ENCODE results near the gene AOC1. TPM values are rescaled to one million over a fixed set of nuclear protein-coding genes. Genes with fewer than 3 reads are reported as not detected.

The AOC1 gene
- total RNA-seq, 1 donor from 2014 or later: not detected

- Mint-ChIP-seq H3K27ac (ENCODE audit: unreplicated experiment) (peak overlapping the region; percentile 86), H3K4me1 (peaks cover 37% of the 10 kb centered on the region)
Observed at GRCh38 chr7:150877536-150877935, 25.2 kb downstream of the AOC1 start.

GRCh38 chr7:150879345-150879744 lies 27.0 kb downstream of the AOC1 start:
- DNase-seq (ENCODE audit: low read depth, low spot score): no peak
- no peak for TF ChIP-seq CTCF (conservative IDR thresholded peaks at IDR 0.05)
- H3K27me3 Mint-ChIP-seq (ENCODE audit: low read depth): no peaks in the 10 kb centered on the region
- peaks cover 12% of the 10 kb centered on the region for H3K36me3 Mint-ChIP-seq (ENCODE audit: low read depth)
- peak overlapping the region; percentile 16 for H3K4me3 Mint-ChIP-seq
- peaks cover 16% of the 10 kb centered on the region for H3K9me3 Mint-ChIP-seq
- H3K4me1 Mint-ChIP-seq: peaks cover 37% of the 10 kb centered on the region
- peak overlapping the region; percentile 92 for H3K27ac Mint-ChIP-seq (ENCODE audit: unreplicated experiment)

More at GRCh38 chr7:150877536-150877935, 25.2 kb downstream of the AOC1 start:
- Mint-ChIP-seq H3K36me3 (ENCODE audit: low read depth) (peaks cover 5% of the 10 kb centered on the region), H3K27me3 (ENCODE audit: low read depth) (no peaks in the 10 kb centered on the region), H3K9me3 (peaks cover 4% of the 10 kb centered on the region), H3K4me3 (peak overlapping the region; percentile 44)
- TF ChIP-seq CTCF (conservative IDR thresholded peaks at IDR 0.05): no peak
- DNase-seq (ENCODE audit: low read depth, low spot score): no peak

- no peak for DNase-seq (ENCODE audit: low read depth, low spot score)
- H3K27me3 Mint-ChIP-seq (ENCODE audit: low read depth): no peaks in the 10 kb centered on the region
- no peak for TF ChIP-seq CTCF (conservative IDR thresholded peaks at IDR 0.05)
- no peak overlapping the region for H3K27ac Mint-ChIP-seq (ENCODE audit: unreplicated experiment)
- H3K4me3 Mint-ChIP-seq: no peak overlapping the region
- H3K36me3 Mint-ChIP-seq (ENCODE audit: low read depth): peaks cover 12% of the 10 kb centered on the region
- peaks cover 16% of the 10 kb centered on the region for H3K9me3 Mint-ChIP-seq
- H3K4me1 Mint-ChIP-seq: peaks cover 32% of the 10 kb centered on the region
Observed at GRCh38 chr7:150881189-150881588, 28.9 kb downstream of the AOC1 start.

- no peak for DNase-seq (ENCODE audit: low read depth, low spot score)
- H3K36me3 Mint-ChIP-seq (ENCODE audit: low read depth): peaks cover 3% of the 10 kb centered on the region
- H3K27me3 Mint-ChIP-seq (ENCODE audit: low read depth): peaks cover 5% of the 10 kb centered on the region
- H3K9me3 Mint-ChIP-seq: peaks cover 19% of the 10 kb centered on the region
- H3K4me3 Mint-ChIP-seq: no peak overlapping the region
- no peaks in the 10 kb centered on the region for H3K4me1 Mint-ChIP-seq
- no peak for TF ChIP-seq CTCF (conservative IDR thresholded peaks at IDR 0.05)
- no peak overlapping the region for H3K27ac Mint-ChIP-seq (ENCODE audit: unreplicated experiment)
Observed at GRCh38 chr7:150890853-150891584, 38.7 kb downstream of the AOC1 start.

- H3K4me3 Mint-ChIP-seq: no peak overlapping the region
- no peak for DNase-seq (ENCODE audit: low read depth, low spot score)
- H3K4me1 Mint-ChIP-seq: no peaks in the 10 kb centered on the region
- H3K36me3 Mint-ChIP-seq (ENCODE audit: low read depth): peaks cover 3% of the 10 kb centered on the region
- TF ChIP-seq CTCF (conservative IDR thresholded peaks at IDR 0.05): no peak
- H3K9me3 Mint-ChIP-seq: peaks cover 19% of the 10 kb centered on the region
- H3K27me3 Mint-ChIP-seq (ENCODE audit: low read depth): peaks cover 8% of the 10 kb centered on the region
- peak overlapping the region; percentile 60 for H3K27ac Mint-ChIP-seq (ENCODE audit: unreplicated experiment)
Observed at GRCh38 chr7:150891740-150892139, 39.4 kb downstream of the AOC1 start.

All from neural crest cell (in vitro differentiated cells).